ENCODE data around the gene PGGHG.
"Not testable (repeated sequence)": the region's sequence is repeated elsewhere in the genome, so short reads cannot be mapped to it uniquely, and the experiment has no call there.

Gene PGGHG

GRCh38 chr11:330307-330693 lies 41.4 kb downstream of the PGGHG start:
- no peak for DNase-seq (ENCODE audit: low read depth in 2 of 2)

- DNase-seq (ENCODE audit: low read depth in 2 of 2): no peak
These were observed 41.9 kb downstream of the PGGHG start for GRCh38 chr11:330694-331357.

- DNase-seq (ENCODE audit: low read depth in 2 of 2): no peak
These were observed 42.6 kb downstream of the PGGHG start for GRCh38 chr11:331358-332060.

GRCh38 chr11:332651-333480 lies 43.9 kb downstream of the PGGHG start:
- DNase-seq (ENCODE audit: low read depth in 2 of 2): no peak

GRCh38 chr11:333616-334263 lies 44.8 kb downstream of the PGGHG start:
- DNase-seq (ENCODE audit: low read depth in 2 of 2): not testable (repeated sequence)

GRCh38 chr11:334264-334994 lies 45.5 kb downstream of the PGGHG start:
- no peak for DNase-seq (ENCODE audit: low read depth in 2 of 2)

GRCh38 chr11:335779-336658 lies 47.1 kb downstream of the PGGHG start:
- DNase-seq (ENCODE audit: low read depth in 2 of 2): no peak

GRCh38 chr11:336659-337198 lies 47.8 kb downstream of the PGGHG start:
- no peak for DNase-seq (ENCODE audit: low read depth in 2 of 2)

- DNase-seq (ENCODE audit: low read depth in 2 of 2): no peak
These were observed 48.8 kb downstream of the PGGHG start for GRCh38 chr11:337711-338110.

- DNase-seq (ENCODE audit: low read depth in 2 of 2): no peak
These were observed 51.0 kb downstream of the PGGHG start for GRCh38 chr11:339963-340362.

- no peak for DNase-seq (ENCODE audit: low read depth in 2 of 2)
These were observed 51.9 kb downstream of the PGGHG start for GRCh38 chr11:340539-341512.

GRCh38 chr11:342328-342727 lies 53.4 kb downstream of the PGGHG start:
- no peak for DNase-seq (ENCODE audit: low read depth in 2 of 2)

GRCh38 chr11:344836-345578 lies 56.1 kb downstream of the PGGHG start:
- no peak for DNase-seq (ENCODE audit: low read depth in 2 of 2)
